ENCODE data around the gene NR4A1.

Gene NR4A1

DNA sequence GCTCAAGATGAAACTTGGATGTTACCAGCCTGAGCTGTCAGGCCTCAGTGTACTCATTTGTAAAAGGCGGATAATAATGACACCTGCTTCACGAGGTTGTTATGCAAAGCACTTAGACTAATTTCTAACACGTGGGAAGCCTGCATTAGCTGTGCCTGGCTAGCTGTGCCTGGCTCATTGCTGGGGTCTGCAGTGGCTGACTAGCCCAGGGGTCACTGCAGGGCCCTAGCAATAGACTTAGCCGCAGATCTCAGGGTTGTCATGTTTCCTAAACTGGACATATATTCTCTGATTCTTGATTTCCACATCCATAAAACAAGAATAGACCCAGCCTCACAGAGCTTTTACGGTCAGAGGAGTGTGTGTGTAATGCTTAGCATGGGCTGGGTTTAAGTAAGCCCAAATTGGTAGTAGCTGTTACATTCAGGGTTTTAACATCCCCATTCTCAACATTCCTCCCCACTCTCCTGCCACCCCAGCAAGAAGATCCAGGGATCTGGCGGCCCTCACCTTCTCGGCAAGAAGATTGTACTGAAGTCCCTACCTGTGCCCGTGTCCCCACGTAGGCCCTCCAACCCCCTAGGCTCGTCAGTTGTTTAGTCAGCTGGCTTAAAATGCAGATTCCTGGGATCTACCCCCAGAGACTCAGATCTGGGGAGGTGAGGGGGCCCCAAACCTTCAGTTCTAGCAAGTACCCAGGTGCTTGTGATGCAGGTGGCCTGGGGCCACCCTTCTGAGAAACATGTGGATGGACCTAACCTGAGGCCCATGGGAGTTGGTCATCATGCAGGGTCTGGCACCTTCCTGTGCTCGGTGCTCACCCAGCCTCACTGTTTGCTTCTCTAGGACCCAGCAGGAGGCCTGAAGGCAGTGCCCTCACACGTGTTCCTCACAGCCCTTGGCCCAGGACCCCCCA is 8.6 kb downstream of the NR4A1 start:
- no peak for FAIRE-seq

DNA sequence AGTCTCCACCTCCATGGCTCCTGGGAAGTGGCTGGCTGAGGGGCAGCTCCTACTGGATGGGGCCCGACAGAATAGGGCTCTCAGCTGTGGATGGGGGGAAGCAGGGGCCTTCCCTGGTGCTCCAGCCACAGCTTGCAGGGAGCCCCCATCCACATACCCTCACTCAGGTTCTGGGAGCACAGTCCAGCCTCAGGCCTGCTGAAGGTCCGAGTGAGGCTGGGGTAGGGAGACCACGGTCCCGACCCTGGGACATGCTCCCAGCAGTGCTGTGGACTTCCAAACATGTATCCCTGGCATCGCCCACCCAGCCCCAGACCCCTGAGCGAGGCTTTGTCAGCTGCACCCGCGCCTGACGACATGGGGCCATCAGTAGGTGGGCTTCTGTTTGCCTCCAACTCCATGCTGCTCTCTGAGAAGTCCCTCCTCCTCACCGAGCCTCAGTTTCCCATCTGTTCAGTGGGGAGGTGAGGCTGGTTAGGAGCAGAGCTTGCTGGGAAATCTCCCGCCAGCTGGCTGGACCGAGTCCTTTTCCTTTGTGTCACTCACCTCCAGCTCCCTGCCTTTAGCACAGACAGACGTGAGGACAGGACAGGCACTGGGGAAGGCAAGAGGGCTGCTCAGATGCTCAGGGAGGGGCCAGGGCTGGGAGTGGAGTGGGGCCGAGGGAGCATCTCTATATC is 9.4 kb downstream of the NR4A1 start:
- no peak for FAIRE-seq

DNA sequence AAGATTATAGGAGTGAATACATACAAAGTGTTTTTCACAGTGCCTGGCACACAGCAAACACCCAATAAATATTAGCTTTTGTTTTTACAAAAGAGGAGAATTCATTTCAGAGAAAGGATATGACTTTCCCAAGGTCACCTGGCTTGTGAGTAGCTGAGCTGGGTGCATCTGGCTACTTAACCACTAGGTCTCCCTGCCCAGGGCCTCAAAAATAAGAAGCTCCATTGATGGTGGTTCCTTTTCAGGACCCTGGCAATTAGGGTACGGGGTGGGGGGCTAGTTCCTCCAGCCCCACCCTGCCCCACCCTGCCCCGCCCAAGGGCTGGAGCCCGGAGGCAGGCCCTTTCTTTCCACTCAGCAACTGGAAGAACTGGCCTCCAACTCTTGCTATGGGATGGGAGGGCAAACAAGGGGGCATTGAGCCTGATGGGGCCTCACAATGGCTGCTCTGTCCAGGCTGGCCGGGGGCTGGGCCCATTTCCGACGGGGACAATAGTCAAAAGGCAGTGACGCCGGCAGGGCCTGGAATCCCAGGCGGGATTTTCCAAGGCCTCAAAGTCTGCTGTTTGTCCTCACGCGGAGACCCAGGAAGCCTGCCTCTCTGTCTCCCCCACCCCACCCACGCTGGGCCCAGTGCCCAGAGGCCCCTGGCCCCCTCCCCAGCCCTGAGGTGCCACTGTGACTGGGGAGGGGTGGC is 10.4 kb downstream of the NR4A1 start:
- no peak for FAIRE-seq

- FAIRE-seq: no peak
These were observed 11.2 kb downstream of the NR4A1 start for GRCh38 chr12:52062167-52063081.

DNA sequence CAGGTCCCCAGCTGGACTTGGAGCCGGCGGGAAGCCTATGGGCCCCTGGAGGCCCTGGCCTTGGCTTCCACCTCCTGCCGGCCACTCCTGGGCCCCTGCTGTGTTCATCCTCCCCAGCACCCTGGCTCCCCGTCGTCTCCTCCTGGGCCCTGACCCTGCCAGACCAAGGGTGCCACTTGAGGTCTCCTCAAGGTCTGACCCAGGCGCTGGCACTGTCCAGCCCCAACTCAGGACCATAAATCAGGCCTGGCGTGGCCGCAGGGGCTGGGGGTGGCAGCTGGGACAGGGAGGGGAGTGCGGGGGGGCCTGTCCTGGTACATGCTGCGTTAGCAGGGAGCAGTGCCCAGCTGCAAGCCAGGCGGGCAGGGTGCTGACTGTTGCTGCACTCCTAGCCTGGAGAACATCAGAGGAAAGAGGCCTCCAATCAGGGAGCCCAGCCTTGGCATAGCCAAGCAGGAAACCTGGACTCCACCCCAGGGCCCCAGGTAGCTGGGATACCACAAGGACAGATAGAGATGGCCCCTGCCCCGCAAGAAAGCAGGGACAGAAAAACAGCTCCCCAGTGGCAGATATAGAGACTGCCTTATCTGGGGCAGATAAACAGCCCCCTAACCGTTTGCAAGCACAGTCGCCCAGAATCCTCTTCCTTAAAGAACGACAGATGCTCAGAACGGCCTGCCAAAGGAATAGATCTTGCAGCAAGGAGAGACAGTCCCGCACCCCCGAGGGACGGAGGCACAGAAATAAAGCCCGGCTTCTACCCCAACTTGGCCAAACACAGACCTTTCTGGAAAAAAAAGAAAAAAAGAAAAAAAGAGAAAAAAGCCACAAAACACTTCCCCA is 12.1 kb downstream of the NR4A1 start:
- FAIRE-seq: no peak

- no peak for FAIRE-seq
These were observed 12.9 kb downstream of the NR4A1 start for GRCh38 chr12:52063981-52064649.

DNA sequence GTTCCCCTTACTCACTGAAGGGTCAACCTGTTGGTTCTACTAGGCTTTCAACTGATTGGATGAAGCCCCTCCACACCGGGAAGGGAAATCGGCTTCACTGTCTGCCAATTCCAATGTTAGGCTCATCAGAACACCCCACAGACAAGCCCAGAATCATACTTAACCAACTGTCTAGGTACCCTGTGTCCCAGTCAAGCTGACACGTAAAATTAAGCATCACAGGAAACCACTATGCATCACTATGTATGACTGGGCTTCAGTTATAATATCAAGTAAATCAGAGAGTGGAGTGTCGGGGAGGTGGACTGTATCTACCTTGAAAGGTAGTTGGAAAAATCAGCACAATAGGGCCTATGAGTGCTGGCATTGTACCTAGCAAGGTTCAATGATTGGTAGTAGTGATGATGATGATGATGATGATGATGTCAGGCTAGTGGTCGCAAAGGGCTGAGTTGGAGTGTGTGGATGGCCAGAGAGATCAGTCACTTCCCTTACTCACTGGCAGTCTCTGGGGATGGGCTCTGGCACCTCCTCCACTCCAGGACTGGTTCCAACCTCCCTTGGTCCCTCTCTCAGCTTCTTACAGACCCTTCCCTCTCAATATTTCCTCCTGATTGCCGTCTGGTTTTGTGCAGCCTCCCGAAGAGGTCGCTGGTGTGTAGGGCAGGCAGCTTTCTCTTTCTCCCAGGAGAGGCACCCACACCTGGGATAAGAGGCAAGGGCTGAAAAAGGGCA is 15.3 kb downstream of the NR4A1 start:
- no peak for FAIRE-seq

DNA sequence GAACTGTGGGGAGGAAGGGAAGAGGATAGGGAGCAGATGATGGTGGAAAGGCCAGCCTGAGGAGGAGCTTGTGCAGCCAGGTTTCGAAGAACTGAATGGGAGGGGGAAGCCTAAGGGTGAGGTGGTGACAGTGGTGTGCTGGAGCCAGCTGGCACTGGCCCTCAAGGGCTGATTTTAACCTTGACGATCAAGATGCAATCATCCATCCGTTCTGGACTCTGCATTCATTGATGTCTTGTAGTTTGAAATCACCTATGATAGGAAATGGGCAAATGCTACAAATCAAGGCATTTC is 15.8 kb downstream of the NR4A1 start:
- no peak for FAIRE-seq

DNA sequence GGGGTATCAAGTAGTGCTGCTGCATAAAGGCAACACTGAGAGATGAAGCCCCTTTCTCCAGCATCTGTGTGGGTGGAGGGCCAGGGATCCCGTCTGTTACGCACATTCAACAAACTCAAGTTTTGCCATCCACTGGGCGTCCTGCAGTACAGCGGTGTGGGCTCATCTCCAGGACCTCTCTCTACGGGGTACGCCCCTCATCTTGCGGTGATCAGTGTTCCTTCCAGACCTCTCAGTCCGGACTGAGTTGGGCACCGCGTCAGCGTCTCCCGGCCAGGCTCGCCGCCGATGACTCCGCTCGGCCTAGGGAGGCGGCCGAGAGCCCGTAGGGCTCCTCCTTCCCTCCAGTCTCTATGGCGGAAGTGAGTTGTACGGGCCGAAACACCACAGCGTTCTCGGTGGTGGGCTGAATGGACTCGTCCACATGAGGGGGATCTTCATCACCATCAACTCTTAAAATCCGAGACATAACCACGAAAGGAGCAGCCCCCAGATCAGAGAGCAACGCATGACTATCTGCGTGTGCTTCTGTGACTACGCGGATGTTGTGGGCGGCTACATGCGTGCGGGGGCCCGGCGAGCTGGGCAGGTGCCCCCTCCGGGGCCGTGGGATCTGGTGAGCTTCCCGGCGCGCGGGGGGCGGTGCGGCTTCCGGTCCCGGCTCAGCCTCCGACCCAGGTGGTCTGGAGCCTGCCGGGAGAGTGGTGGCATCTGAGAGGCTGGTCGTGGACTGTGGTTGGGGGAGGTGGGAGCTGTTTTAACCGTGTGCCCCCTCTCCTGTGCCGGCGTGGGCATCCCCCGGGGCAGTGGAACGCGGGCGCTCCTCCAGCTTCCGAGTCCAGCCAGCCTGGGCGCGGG is 18.3 kb downstream of the NR4A1 start, which contains the start of gene ATG101:
Gene ATG101 (plus strand): TSS at position 652 of the 858 bp plus-strand sequence. CDS start 3,673 bp downstream, outside the sequence.
- FAIRE-seq: no peak

DNA sequence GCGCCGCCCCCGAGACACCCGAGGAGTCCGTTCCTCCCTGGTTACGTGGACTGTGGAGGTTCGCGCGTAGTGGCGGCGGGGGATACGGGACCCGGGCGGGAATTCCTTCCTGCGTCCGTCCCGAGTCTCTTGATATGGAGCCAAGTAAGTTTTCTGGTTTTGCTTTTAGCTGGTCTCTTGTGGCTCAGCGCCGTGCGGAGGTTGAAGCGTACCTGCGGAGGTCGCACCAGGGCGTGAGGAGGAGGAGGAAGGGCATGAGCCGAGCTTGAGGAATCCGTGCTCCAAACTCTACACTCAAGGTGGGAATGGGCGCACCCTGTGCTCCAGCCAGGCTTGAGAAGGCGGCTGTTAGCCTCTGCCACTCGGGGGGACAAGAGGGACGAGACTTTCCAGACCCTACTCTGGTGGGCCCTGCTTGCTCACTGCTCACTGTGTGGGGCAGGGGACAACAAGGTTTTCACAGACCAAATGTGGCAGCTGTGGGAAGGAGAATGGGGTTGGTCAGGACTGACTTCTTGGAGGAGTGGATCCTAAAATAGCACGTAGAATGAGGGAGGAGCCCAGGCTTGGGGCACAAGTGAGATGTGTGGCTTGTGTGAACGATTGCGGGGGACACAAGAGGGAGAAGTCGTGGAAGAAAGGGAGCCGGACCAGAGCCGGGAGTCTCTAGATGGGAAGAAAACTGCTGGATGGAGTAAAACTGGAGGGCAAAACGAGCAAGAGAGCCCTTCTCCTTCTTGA is 19.1 kb downstream of the NR4A1 start:
- FAIRE-seq: no peak

DNA sequence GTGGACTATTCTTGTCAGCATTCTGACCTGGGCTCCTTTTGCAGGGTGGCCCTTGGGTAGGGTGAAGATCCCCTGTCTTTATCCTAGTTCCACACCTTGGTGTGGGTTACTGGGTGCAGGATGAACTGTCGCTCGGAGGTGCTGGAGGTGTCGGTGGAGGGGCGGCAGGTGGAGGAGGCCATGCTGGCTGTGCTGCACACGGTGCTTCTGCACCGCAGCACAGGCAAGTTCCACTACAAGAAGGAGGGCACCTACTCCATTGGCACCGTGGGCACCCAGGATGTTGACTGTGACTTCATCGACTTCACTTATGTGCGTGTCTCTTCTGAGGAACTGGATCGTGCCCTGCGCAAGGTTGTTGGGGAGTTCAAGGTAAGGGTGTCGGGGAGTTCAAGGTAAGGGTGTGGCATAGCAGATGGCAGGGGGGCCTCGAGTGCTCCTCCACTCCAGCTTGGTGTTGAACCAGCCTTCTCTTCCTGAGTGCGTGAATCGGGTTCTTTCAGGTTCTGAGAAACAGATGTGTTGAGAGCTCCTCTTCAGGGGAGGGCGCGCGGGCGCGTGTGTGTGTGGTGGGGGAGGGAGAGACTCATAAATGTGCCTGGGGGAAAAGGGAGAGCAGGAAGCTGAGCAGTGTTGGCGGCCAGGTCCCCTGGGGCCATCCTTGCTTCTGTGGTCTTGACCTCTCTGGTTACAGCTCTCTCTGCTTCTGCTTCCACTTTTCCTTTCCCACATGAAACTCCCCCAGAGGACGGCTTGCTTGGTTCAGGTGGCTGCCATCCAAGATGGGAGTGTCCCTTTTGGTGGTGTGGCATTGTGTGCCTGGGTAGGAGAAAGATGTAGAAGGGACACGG is 22.5 kb downstream of the NR4A1 start:
- FAIRE-seq: no peak

- no peak for FAIRE-seq
These were observed 23.9 kb downstream of the NR4A1 start for GRCh38 chr12:52074971-52075724.

- no peak for FAIRE-seq
These were observed 25.6 kb downstream of the NR4A1 start for GRCh38 chr12:52076811-52077210.

- FAIRE-seq: no peak
These were observed 27.0 kb downstream of the NR4A1 start for GRCh38 chr12:52078276-52078675.

- no peak for FAIRE-seq
These were observed 28.5 kb downstream of the NR4A1 start, which contains the start of gene SMIM41 for GRCh38 chr12:52079576-52080402. SMIM41 (plus strand) TSS chr12:52079704; CDS start chr12:52079780, 76 bp downstream.

All from TTC549 (cell line).